GF-D8 (cell line): Measurements from ENCODE around the gene PHC2.

ENCODE experiments used
- DNase-seq: peaks from one replicate; lab custom pipeline; 2025; lab: John Stamatoyannopoulos, UW

The PHC2 gene

GRCh38 chr1:33446590-33446989, 15.7 kb upstream of the PHC2 start:
- no peak for DNase-seq

- DNase-seq, result no peak
Measured at GRCh38 chr1:33445108-33445507, 14.2 kb upstream of the PHC2 start.

- DNase-seq, result no peak
Measured at GRCh38 chr1:33443705-33444180, 12.8 kb upstream of the PHC2 start.

- no peak for DNase-seq
Measured at GRCh38 chr1:33443080-33443704, 12.3 kb upstream of the PHC2 start.

- no peak for DNase-seq
Measured at GRCh38 chr1:33442141-33442540, 11.2 kb upstream of the PHC2 start.

GRCh38 chr1:33441088-33441745, 10.3 kb upstream of the PHC2 start:
- DNase-seq, result no peak

- no peak for DNase-seq
Measured at GRCh38 chr1:33439662-33440061, 8.8 kb upstream of the PHC2 start.

GRCh38 chr1:33438364-33439160, 7.7 kb upstream of the PHC2 start:
- DNase-seq, result no peak

GRCh38 chr1:33436557-33437285, 5.8 kb upstream of the PHC2 start:
- DNase-seq, result no peak

GRCh38 chr1:33435096-33435820, 4.4 kb upstream of the PHC2 start:
- DNase-seq, result no peak

GRCh38 chr1:33434363-33434750, 3.5 kb upstream of the PHC2 start:
- DNase-seq, result no peak

- DNase-seq, result peak; percentile 19
Measured at GRCh38 chr1:33433509-33434362, 2.8 kb upstream of the PHC2 start.

GRCh38 chr1:33429856-33430691, 821 bp downstream of the PHC2 start:
- no peak for DNase-seq

GRCh38 chr1:33429332-33429731, 1.6 kb downstream of the PHC2 start:
- no peak for DNase-seq

- no peak for DNase-seq
Measured at GRCh38 chr1:33428661-33429060, 2.2 kb downstream of the PHC2 start.

- DNase-seq, result no peak
Measured at GRCh38 chr1:33426916-33427315, 4.0 kb downstream of the PHC2 start.

- no peak for DNase-seq
Measured at GRCh38 chr1:33425900-33426299, 5.0 kb downstream of the PHC2 start.

GRCh38 chr1:33424610-33425009, 6.3 kb downstream of the PHC2 start:
- DNase-seq, result no peak

- no peak for DNase-seq
Measured at GRCh38 chr1:33424205-33424604, 6.7 kb downstream of the PHC2 start.
